HG02759 (cell line): ENCODE measurements around the gene VEGFB.

Experiments used
- ATAC-seq: cut with Tn5 transposase; IDR thresholded peaks from one replicate; pipeline ENCODE4 v1.9.1; 2021; ENCODE audit warnings: mild to moderate bottlenecking, moderate library complexity; ENCODE audit not compliant: unreplicated experiment

VEGFB gene

GRCh38 chr11:64233913-64234586 is at the start of gene VEGFB:
VEGFB (plus strand) TSS chr11:64234584; CDS start chr11:64234834, 250 bp downstream.
- ATAC-seq, result peak; percentile 42

GRCh38 chr11:64185175-64185692 is 49.1 kb upstream of the VEGFB start:
- peak; percentile 26 for ATAC-seq

GRCh38 chr11:64185693-64186491 is 48.5 kb upstream of the VEGFB start, which contains the start of gene STIP1:
STIP1 (plus strand) TSS chr11:64186171; CDS start chr11:64186262, 91 bp downstream.
- ATAC-seq, result peak; percentile 86

GRCh38 chr11:64186492-64187165 is 47.8 kb upstream of the VEGFB start:
- ATAC-seq, result no peak

- no peak for ATAC-seq
Measured at GRCh38 chr11:64192434-64192833, 42.0 kb upstream of the VEGFB start.

GRCh38 chr11:64196626-64197025 is 37.8 kb upstream of the VEGFB start:
- no peak for ATAC-seq

- ATAC-seq, result no peak
Measured at GRCh38 chr11:64198511-64198910, 35.9 kb upstream of the VEGFB start.

- ATAC-seq, result no peak
Measured at GRCh38 chr11:64201543-64201942, 32.8 kb upstream of the VEGFB start.

- no peak for ATAC-seq
Measured at GRCh38 chr11:64202992-64203391, 31.4 kb upstream of the VEGFB start.

- ATAC-seq, result no peak
Measured at GRCh38 chr11:64203421-64204079, 30.8 kb upstream of the VEGFB start.

- ATAC-seq, result no peak
Measured at GRCh38 chr11:64204080-64204440, 30.3 kb upstream of the VEGFB start.

- no peak for ATAC-seq
Measured at GRCh38 chr11:64204464-64204989, 29.9 kb upstream of the VEGFB start.

GRCh38 chr11:64206457-64207255 is 27.7 kb upstream of the VEGFB start, which contains the start of gene FERMT3:
FERMT3 (plus strand) TSS chr11:64206721; CDS start chr11:64207365, 644 bp downstream.
- peak; percentile 42 for ATAC-seq

- peak; percentile 62 for ATAC-seq
Measured at GRCh38 chr11:64207256-64208085, 26.9 kb upstream of the VEGFB start.

GRCh38 chr11:64208086-64208795 is 26.1 kb upstream of the VEGFB start:
- ATAC-seq, result no peak

GRCh38 chr11:64208796-64209562 is 25.4 kb upstream of the VEGFB start:
- no peak for ATAC-seq

GRCh38 chr11:64209563-64209843 is 24.9 kb upstream of the VEGFB start:
- no peak for ATAC-seq
